HepG2 (cell line): ENCODE results near the gene PCDHB10. TPM values are rescaled to one million over a fixed set of nuclear protein-coding genes. Genes with fewer than 3 reads are reported as not detected.

Experiments used
- GATAD2A ChIP-seq: IDR thresholded peaks from 2 replicates; pipeline ENCODE4 v1.6.1; 2016
- HDAC2 ChIP-seq: sonication (generic); formaldehyde crosslinking; IDR thresholded peaks from 2 replicates; pipeline ENCODE4 v1.4.0; 2020; ENCODE audit warnings: missing genetic modification reagents
- IKZF1 ChIP-seq: fragments of 450-650 bp; IDR thresholded peaks from 2 replicates; pipeline ENCODE4 v1.7.1; 2016
- KDM5B ChIP-seq: sonication (generic); formaldehyde crosslinking; IDR thresholded peaks from 2 replicates; pipeline ENCODE4 v1.4.0; 2020; ENCODE audit warnings: missing genetic modification reagents, mild to moderate bottlenecking, borderline replicate concordance
- NFIC ChIP-seq: IDR thresholded peaks from 2 replicates; pipeline ENCODE4 v1.6.1; 2012; ENCODE audit warnings: mild to moderate bottlenecking, low read length, inconsistent platforms
- SCMH1 ChIP-seq: sonication (generic); formaldehyde crosslinking; IDR thresholded peaks from 2 replicates; pipeline ENCODE4 v1.9.0; 2021; ENCODE audit warnings: missing genetic modification reagents, mild to moderate bottlenecking, borderline replicate concordance
- TERF1 ChIP-seq: sonication (generic); formaldehyde crosslinking; IDR thresholded peaks from 2 replicates; pipeline ENCODE4 v1.8.0; 2022; ENCODE audit warnings: mild to moderate bottlenecking, missing genetic modification reagents, moderate library complexity
- THYN1 ChIP-seq: sonication (generic); formaldehyde crosslinking; IDR thresholded peaks from 2 replicates; pipeline ENCODE4 v1.8.1; 2023; ENCODE audit warnings: low read depth, mild to moderate bottlenecking, moderate library complexity, missing genetic modification reagents, borderline replicate concordance
- ZBTB7B ChIP-seq: sonication (generic); formaldehyde crosslinking; IDR thresholded peaks from 2 replicates; pipeline ENCODE4 v1.4.0; 2020; ENCODE audit warnings: missing genetic modification reagents
- ZHX2 ChIP-seq, 2 experiments: sonication (generic) in 1 of 2; formaldehyde crosslinking in 1 of 2; IDR thresholded peaks; 2 replicates each; pipeline versions ENCODE4 v1.6.1 to v1.9.0; 2014 to 2022; ENCODE audit warnings: antibody characterized with exemption in 1 of 2, borderline replicate concordance in 1 of 2, inconsistent platforms in 1 of 2, low read depth in 1 of 2, missing genetic modification reagents in 1 of 2
- ZNF30 ChIP-seq: sonication (generic); formaldehyde crosslinking; IDR thresholded peaks from 2 replicates; pipeline ENCODE4 v1.5.0; 2020; ENCODE audit warnings: mild to moderate bottlenecking, missing genetic modification reagents
- ZNF570 ChIP-seq: sonication (generic); formaldehyde crosslinking; IDR thresholded peaks from 2 replicates; pipeline ENCODE4 v1.4.0; 2020; ENCODE audit warnings: mild to moderate bottlenecking, missing genetic modification reagents, borderline replicate concordance
- polyA plus RNA-seq, 8 experiments: library from polyadenylated mRNA; depleted of rRNA in 3 of 8; stranded (reverse) in 7 of 8; unstranded in 1 of 8; fragments of >200 nt; fragmentation: Illumina TruSeq in 4 of 8; extraction: Trizol in 4 of 8; gene quantifications; 2 replicates each; pipeline versions ENCODE4 v1.2.1 to v1.2.3, GENCODE V29; 2011 to 2016; ENCODE audit warnings: low read depth in 4 of 8, missing spikeins in 1 of 8, mixed read lengths in 1 of 8; ENCODE audit not compliant: insufficient read depth in 1 of 8
- total RNA-seq, 5 experiments: library from RNA; depleted of rRNA; stranded (reverse); fragments of >200 nt; fragmentation: Illumina TruSeq; extraction: Trizol; gene quantifications; 2 replicates each; pipeline ENCODE4 v1.2.3, GENCODE V29; 2016; ENCODE audit warnings: low read depth in 1 of 5
- TF ChIP-seq, protein P1 (sequence below): sonication (generic); formaldehyde crosslinking; IDR thresholded peaks from 2 replicates; pipeline ENCODE4 v1.4.0; 2020; ENCODE audit warnings: missing genetic modification reagents
- TF ChIP-seq, protein P2 (sequence below): sonication (generic); formaldehyde crosslinking; IDR thresholded peaks from 2 replicates; pipeline ENCODE4 v1.4.0; 2020; ENCODE audit warnings: missing genetic modification reagents

The PCDHB10 gene
- total and polyA plus RNA-seq, 2 of the 13 experiments (the other 11 are each of a cell fraction or from before 2014, with no cell fraction given), result 0.05 TPM; not detected in 1

DNA sequence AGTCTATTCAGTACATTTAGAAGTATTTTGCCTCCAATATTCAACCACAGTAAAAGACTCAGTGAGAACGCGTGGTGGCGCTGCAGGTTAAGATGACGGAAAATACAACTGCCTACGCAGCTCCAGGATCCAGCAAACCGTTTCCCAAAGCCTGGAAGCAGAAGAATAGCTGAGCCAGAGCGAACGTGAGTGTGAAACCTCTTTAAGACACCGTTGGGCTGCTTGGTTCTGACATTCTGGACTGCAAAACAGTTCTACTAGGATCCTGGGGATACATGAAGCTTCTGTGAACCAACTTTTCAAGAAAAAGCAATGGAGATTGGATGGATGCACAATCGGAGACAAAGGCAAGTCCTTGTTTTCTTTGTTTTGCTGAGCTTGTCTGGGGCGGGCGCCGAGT lies 9.9 kb upstream of the PCDHB10 start, which contains the start of gene PCDHB16 (continued):
- TF ChIP-seq, protein P1, sequence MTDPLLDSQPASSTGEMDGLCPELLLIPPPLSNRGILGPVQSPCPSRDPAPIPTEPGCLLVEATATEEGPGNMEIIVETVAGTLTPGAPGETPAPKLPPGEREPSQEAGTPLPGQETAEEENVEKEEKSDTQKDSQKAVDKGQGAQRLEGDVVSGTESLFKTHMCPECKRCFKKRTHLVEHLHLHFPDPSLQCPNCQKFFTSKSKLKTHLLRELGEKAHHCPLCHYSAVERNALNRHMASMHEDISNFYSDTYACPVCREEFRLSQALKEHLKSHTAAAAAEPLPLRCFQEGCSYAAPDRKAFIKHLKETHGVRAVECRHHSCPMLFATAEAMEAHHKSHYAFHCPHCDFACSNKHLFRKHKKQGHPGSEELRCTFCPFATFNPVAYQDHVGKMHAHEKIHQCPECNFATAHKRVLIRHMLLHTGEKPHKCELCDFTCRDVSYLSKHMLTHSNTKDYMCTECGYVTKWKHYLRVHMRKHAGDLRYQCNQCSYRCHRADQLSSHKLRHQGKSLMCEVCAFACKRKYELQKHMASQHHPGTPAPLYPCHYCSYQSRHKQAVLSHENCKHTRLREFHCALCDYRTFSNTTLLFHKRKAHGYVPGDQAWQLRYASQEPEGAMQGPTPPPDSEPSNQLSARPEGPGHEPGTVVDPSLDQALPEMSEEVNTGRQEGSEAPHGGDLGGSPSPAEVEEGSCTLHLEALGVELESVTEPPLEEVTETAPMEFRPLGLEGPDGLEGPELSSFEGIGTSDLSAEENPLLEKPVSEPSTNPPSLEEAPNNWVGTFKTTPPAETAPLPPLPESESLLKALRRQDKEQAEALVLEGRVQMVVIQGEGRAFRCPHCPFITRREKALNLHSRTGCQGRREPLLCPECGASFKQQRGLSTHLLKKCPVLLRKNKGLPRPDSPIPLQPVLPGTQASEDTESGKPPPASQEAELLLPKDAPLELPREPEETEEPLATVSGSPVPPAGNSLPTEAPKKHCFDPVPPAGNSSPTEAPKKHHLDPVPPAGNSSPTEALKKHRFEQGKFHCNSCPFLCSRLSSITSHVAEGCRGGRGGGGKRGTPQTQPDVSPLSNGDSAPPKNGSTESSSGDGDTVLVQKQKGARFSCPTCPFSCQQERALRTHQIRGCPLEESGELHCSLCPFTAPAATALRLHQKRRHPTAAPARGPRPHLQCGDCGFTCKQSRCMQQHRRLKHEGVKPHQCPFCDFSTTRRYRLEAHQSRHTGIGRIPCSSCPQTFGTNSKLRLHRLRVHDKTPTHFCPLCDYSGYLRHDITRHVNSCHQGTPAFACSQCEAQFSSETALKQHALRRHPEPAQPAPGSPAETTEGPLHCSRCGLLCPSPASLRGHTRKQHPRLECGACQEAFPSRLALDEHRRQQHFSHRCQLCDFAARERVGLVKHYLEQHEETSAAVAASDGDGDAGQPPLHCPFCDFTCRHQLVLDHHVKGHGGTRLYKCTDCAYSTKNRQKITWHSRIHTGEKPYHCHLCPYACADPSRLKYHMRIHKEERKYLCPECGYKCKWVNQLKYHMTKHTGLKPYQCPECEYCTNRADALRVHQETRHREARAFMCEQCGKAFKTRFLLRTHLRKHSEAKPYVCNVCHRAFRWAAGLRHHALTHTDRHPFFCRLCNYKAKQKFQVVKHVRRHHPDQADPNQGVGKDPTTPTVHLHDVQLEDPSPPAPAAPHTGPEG (CRISPR knock-in tag), result 0 out of 2 replicates have a peak, but pooled peaks have one; percentile 33
- TF ChIP-seq IKZF1, result no peak
- TF ChIP-seq GATAD2A (CRISPR knock-in tag), result peak; percentile 16; the same call in 1 of the 2 replicates
- no peak for TF ChIP-seq ZHX2 (IDR thresholded peaks at IDR 0.05; ENCODE audit: low read depth)
- no peak for TF ChIP-seq ZHX2 (CRISPR knock-in tag; IDR thresholded peaks at IDR 0.05; ENCODE audit: borderline replicate concordance)
- TF ChIP-seq TERF1 (CRISPR knock-in tag), result no peak
- no peak for TF ChIP-seq NFIC
- TF ChIP-seq ZNF570 (CRISPR knock-in tag), result no peak
- TF ChIP-seq, protein P2, sequence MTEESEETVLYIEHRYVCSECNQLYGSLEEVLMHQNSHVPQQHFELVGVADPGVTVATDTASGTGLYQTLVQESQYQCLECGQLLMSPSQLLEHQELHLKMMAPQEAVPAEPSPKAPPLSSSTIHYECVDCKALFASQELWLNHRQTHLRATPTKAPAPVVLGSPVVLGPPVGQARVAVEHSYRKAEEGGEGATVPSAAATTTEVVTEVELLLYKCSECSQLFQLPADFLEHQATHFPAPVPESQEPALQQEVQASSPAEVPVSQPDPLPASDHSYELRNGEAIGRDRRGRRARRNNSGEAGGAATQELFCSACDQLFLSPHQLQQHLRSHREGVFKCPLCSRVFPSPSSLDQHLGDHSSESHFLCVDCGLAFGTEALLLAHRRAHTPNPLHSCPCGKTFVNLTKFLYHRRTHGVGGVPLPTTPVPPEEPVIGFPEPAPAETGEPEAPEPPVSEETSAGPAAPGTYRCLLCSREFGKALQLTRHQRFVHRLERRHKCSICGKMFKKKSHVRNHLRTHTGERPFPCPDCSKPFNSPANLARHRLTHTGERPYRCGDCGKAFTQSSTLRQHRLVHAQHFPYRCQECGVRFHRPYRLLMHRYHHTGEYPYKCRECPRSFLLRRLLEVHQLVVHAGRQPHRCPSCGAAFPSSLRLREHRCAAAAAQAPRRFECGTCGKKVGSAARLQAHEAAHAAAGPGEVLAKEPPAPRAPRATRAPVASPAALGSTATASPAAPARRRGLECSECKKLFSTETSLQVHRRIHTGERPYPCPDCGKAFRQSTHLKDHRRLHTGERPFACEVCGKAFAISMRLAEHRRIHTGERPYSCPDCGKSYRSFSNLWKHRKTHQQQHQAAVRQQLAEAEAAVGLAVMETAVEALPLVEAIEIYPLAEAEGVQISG (CRISPR knock-in tag), result peak; percentile 77
- no peak for TF ChIP-seq ZNF30 (CRISPR knock-in tag)
- TF ChIP-seq SCMH1 (CRISPR knock-in tag), result no peak
- TF ChIP-seq ZBTB7B (CRISPR knock-in tag), result no peak
- no peak for TF ChIP-seq KDM5B
- TF ChIP-seq HDAC2 (CRISPR knock-in tag), result no peak
- no peak for TF ChIP-seq THYN1 (CRISPR knock-in tag)
